RWPE2 (cell line): ENCODE measurements around the gene GRAMD1B.
A peak's percentile ranks its signal among the peaks of the same experiment; 100 is the strongest.

Experiments
- ATAC-seq: fragments of 200-7000 bp; cut with Tn5 transposase; 3 replicates; pipeline ENCODE4 v1.9.1; 2021; ENCODE audit warnings: low read depth
- DNase-seq: peaks from one replicate; pipeline ENCODE4 v3.0.0-alpha.2; 2020; ENCODE audit warnings: low spot score
- H3K27ac ChIP-seq: fragments of 450-650 bp; 2 replicates; pipeline ENCODE4 v1.5.1; 2017; ENCODE audit warnings: mild to moderate bottlenecking; ENCODE audit not compliant: poor library complexity, severe bottlenecking
- H3K27me3 ChIP-seq: fragments of 250-450 bp; sonication (Bioruptor Pico); 2 replicates; pipeline ENCODE4 v1.5.1; 2021; ENCODE audit warnings: mild to moderate bottlenecking, moderate library complexity; ENCODE audit not compliant: insufficient read depth, poor library complexity, severe bottlenecking
- H3K36me3 ChIP-seq: fragments of 250-450 bp; sonication (Bioruptor Pico); 2 replicates; pipeline ENCODE4 v1.5.1; 2020; ENCODE audit warnings: low read depth, mild to moderate bottlenecking, moderate library complexity
- H3K4me1 ChIP-seq: fragments of 250-450 bp; sonication (Bioruptor Pico); 2 replicates; pipeline ENCODE4 v1.5.1; 2021; ENCODE audit warnings: mild to moderate bottlenecking, moderate library complexity; ENCODE audit not compliant: insufficient read depth, poor library complexity, severe bottlenecking
- H3K4me3 ChIP-seq: fragments of 250-450 bp; sonication (Bioruptor Pico); 2 replicates; pipeline ENCODE4 v1.5.1; 2021; ENCODE audit warnings: mild to moderate bottlenecking, moderate library complexity; ENCODE audit not compliant: severe bottlenecking
- H3K9me3 ChIP-seq: fragments of 250-450 bp; sonication (Bioruptor Pico); 2 replicates; pipeline ENCODE4 v1.5.1; 2021; ENCODE audit warnings: mild to moderate bottlenecking, moderate library complexity; ENCODE audit not compliant: severe bottlenecking
- TF ChIP-seq, protein P1 (sequence below): fragments of 450-650 bp; IDR thresholded peaks from one replicate; pipeline ENCODE4 v1.5.1; 2017; ENCODE audit warnings: mild to moderate bottlenecking, moderate library complexity; ENCODE audit not compliant: poor library complexity, severe bottlenecking

GRAMD1B gene

GRCh38 chr11:123491241-123491640, 61.2 kb downstream of the GRAMD1B start:
- DNase-seq (no peak), ATAC-seq (no peak)
- Histone ChIP-seq H3K27me3 (no peaks in the 10 kb centered on the region), H3K36me3 (no peaks in the 10 kb centered on the region), H3K9me3 (no peaks in the 10 kb centered on the region), H3K4me1 (no peaks in the 10 kb centered on the region), H3K27ac (no peak overlapping the region), H3K4me3 (no peak overlapping the region)
- TF ChIP-seq, protein P1, sequence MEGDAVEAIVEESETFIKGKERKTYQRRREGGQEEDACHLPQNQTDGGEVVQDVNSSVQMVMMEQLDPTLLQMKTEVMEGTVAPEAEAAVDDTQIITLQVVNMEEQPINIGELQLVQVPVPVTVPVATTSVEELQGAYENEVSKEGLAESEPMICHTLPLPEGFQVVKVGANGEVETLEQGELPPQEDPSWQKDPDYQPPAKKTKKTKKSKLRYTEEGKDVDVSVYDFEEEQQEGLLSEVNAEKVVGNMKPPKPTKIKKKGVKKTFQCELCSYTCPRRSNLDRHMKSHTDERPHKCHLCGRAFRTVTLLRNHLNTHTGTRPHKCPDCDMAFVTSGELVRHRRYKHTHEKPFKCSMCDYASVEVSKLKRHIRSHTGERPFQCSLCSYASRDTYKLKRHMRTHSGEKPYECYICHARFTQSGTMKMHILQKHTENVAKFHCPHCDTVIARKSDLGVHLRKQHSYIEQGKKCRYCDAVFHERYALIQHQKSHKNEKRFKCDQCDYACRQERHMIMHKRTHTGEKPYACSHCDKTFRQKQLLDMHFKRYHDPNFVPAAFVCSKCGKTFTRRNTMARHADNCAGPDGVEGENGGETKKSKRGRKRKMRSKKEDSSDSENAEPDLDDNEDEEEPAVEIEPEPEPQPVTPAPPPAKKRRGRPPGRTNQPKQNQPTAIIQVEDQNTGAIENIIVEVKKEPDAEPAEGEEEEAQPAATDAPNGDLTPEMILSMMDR = no peak

GRCh38 chr11:123493349-123494063, 63.4 kb downstream of the GRAMD1B start:
- Histone ChIP-seq H3K4me3 (no peak overlapping the region), H3K4me1 (no peaks in the 10 kb centered on the region), H3K27me3 (no peaks in the 10 kb centered on the region), H3K27ac (no peak overlapping the region), H3K36me3 (no peaks in the 10 kb centered on the region), H3K9me3 (no peaks in the 10 kb centered on the region)
- DNase-seq (no peak), ATAC-seq (peak; percentile 81)
- TF ChIP-seq, protein P1 = no peak

- H3K27ac ChIP-seq = no peak overlapping the region
- no peaks in the 10 kb centered on the region for H3K27me3 ChIP-seq
- TF ChIP-seq, protein P1 = no peak
- H3K4me1 ChIP-seq = no peaks in the 10 kb centered on the region
- H3K4me3 ChIP-seq = no peak overlapping the region
- no peaks in the 10 kb centered on the region for H3K9me3 ChIP-seq
- ATAC-seq = 0 out of 3 replicates have a peak, but pooled peaks have one; percentile 31
- no peaks in the 10 kb centered on the region for H3K36me3 ChIP-seq
- no peak for DNase-seq
Measured at GRCh38 chr11:123494195-123495050, 64.4 kb downstream of the GRAMD1B start.

GRCh38 chr11:123504401-123504800, 74.3 kb downstream of the GRAMD1B start:
- Histone ChIP-seq H3K27me3 (no peaks in the 10 kb centered on the region), H3K9me3 (no peaks in the 10 kb centered on the region), H3K36me3 (no peaks in the 10 kb centered on the region), H3K4me1 (no peaks in the 10 kb centered on the region), H3K4me3 (no peak overlapping the region), H3K27ac (no peak overlapping the region)
- ATAC-seq (no peak), DNase-seq (no peak)
- TF ChIP-seq, protein P1 = no peak
